ENCODE data around the gene MRGPRX4.

The MRGPRX4 gene

DNA sequence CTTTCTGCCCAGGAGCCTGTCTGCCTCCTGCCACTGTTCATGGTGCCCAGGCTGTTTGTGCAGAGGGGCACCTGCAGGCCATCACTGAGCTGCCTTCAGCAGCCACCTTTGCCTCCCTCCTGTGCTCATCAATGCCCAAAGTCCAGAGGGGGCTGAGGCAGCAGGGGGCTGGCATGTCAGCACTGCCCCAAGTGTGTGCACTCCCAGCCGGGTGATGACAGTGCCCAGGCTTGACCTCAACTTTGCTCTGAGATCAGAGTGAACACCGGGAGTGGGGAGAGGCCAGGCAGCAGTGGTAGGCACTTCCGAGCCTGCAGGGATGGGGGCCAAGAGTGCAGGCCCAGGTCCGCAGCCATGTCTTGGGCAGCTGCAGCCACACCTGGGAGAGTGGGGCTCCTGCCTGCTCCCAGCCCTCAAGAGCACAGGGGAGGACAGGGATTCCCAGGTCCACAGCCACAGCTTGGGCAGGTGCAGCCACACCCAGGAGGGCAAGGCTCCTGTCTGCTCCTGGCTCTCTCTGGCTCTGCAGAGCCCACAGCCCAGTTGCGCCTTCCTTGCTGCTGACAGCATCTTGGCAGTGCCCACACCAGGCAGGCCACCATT lies 48.7 kb downstream of the MRGPRX4 start:
- DNase-seq (ENCODE audit: low read depth) = no peak

DNA sequence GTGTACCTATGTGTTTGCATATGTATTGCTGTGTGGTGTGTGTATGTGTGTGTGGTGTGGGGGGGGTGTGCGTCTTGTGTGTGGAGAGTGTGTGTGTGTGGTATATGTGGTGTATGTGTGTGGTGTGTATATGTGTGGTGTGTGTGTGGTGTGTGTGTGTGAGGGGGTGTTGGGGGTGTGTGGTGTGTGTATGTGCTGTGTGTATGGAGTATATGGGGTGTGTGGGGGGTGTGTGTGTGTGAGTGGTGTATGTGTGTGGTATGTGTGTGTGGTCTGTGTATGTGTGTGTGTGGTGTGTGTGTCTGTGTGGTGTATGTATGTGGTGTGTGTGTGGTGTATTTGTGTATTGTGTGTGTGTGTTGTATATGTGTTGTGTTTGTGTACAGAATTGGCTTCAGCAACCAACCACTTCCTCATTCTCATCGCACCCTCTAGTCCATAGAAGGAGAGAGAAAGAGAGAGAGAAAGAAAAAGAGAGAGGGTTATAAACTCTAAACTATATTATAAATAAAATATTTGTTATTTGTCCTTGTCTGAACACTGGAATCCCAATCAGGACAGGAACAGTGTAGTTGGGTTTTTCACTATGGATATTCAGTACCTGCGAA lies 50.3 kb downstream of the MRGPRX4 start:
- DNase-seq (ENCODE audit: low read depth) = no peak

All from GM04504 (cell line).